ENCODE results near the gene CA9. TPM values are rescaled to one million over a fixed set of nuclear protein-coding genes. Genes with fewer than 3 reads are reported as not detected.

CA9 gene
- total RNA-seq, 1 experiment from 2014 or later: 6.6 TPM

- no peaks in the 10 kb centered on the region for H4K20me1 ChIP-seq (ENCODE audit: insufficient read depth)
- no peak overlapping the region for H3K27ac ChIP-seq
- H3K9me3 ChIP-seq (ENCODE audit: insufficient read depth, low read depth): no peaks in the 10 kb centered on the region
- H3K4me3 ChIP-seq: peak overlapping the region; percentile 81
- H3K4me2 ChIP-seq: peak overlapping the region; percentile 85
- H3K27me3 ChIP-seq (ENCODE audit: insufficient read depth, low read depth): no peaks in the 10 kb centered on the region
- ChIA-PET POLR2A (ENCODE audit: unreplicated experiment) (no interaction called here), CTCF (interaction anchor here (0.5 to 2.0 kb wide), 3 partner anchors 31 to 167 kb away, joined by 3 to 8 read pairs (median 3); no protein-coding TSS in a partner anchor)
- peaks cover 3% of the 10 kb centered on the region; the same call in 1 of the 2 replicates for H3F3A ChIP-seq (ENCODE audit: insufficient read depth, low read depth)
- 0 out of 2 replicates have a peak, but pooled peaks cover 16% of the 10 kb centered on the region for H3K79me2 ChIP-seq (ENCODE audit: low read depth)
- peaks cover 14% of the 10 kb centered on the region; the same call in 1 of the 2 replicates for H3K4me1 ChIP-seq (replicated peaks; ENCODE audit: insufficient read depth)
- peak overlapping the region; percentile 86 for H2AFZ ChIP-seq
- no TSS peak for BruUV-seq (replicated peaks)
- intact Hi-C loops (cut with micrococcal nuclease; ENCODE audit: unreplicated experiment): no loop called here
- no peaks in the 10 kb centered on the region for H3K36me3 ChIP-seq (ENCODE audit: low read depth)
- no peak for DNase-seq
- no peaks in the 10 kb centered on the region for H3K9me2 ChIP-seq (ENCODE audit: insufficient read depth)
- TF ChIP-seq CTCF (conservative IDR thresholded peaks at IDR 0.05) (no peak), EZH2 (IDR thresholded peaks at IDR 0.05; ENCODE audit: low read depth) (no peak)
Measured at GRCh38 chr9:35665471-35665818, 8.3 kb upstream of the CA9 start.

DNA sequence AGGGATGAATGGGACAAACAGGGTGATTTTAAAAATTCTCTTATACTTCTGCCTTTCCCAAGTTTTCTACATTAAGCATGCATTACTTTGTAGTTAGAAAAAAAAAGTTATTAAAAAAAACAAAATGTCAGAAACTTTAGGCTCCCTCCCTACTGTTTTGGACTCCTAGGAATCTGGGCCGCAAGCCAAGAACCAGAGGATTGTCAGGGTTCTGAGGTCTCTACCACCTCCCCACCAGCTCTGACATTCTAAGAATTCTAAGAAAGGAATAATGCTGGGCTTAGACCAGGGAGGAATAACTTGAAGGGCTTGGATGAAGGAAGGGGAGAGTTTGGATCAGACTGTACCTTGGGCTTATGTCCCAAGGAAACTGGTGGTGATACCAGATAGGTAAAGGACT, 7.7 kb upstream of the CA9 start:
- Histone ChIP-seq H3K27me3 (ENCODE audit: insufficient read depth, low read depth) (no peaks in the 10 kb centered on the region), H3K4me2 (no peak overlapping the region; the same call in 1 of the 2 replicates), H3K9me3 (ENCODE audit: insufficient read depth, low read depth) (no peaks in the 10 kb centered on the region), H3K79me2 (ENCODE audit: low read depth) (0 out of 2 replicates have a peak, but pooled peaks cover 16% of the 10 kb centered on the region), H3K9me2 (ENCODE audit: insufficient read depth) (no peaks in the 10 kb centered on the region), H3K4me3 (no peak overlapping the region), H2AFZ (no peak overlapping the region), H3F3A (ENCODE audit: insufficient read depth, low read depth) (peaks cover 3% of the 10 kb centered on the region; the same call in 1 of the 2 replicates), H3K36me3 (ENCODE audit: low read depth) (no peaks in the 10 kb centered on the region), H4K20me1 (ENCODE audit: insufficient read depth) (no peaks in the 10 kb centered on the region), H3K27ac (no peak overlapping the region), H3K4me1 (replicated peaks; ENCODE audit: insufficient read depth) (peaks cover 14% of the 10 kb centered on the region; the same call in 1 of the 2 replicates)
- TF ChIP-seq CTCF (conservative IDR thresholded peaks at IDR 0.05) (no peak), EZH2 (IDR thresholded peaks at IDR 0.05; ENCODE audit: low read depth) (no peak)
- BruUV-seq (replicated peaks): no TSS peak
- intact Hi-C loops (cut with micrococcal nuclease; ENCODE audit: unreplicated experiment): no loop called here
- ChIA-PET CTCF (no interaction called here), POLR2A (ENCODE audit: unreplicated experiment) (interaction anchor here (0.7 kb wide), 1 partner anchor 1453 kb away, joined by 5 read pairs; no protein-coding TSS in a partner anchor)
- no peak for DNase-seq

- TF ChIP-seq EZH2 (IDR thresholded peaks at IDR 0.05; ENCODE audit: low read depth) (no peak), CTCF (conservative IDR thresholded peaks at IDR 0.05) (no peak)
- no peak overlapping the region for H3K27ac ChIP-seq
- BruUV-seq (replicated peaks): no TSS peak
- H3K79me2 ChIP-seq (ENCODE audit: low read depth): 0 out of 2 replicates have a peak, but pooled peaks cover 16% of the 10 kb centered on the region
- no peaks in the 10 kb centered on the region for H3K36me3 ChIP-seq (ENCODE audit: low read depth)
- no peak overlapping the region for H2AFZ ChIP-seq
- H3K27me3 ChIP-seq (ENCODE audit: insufficient read depth, low read depth): no peaks in the 10 kb centered on the region
- H4K20me1 ChIP-seq (ENCODE audit: insufficient read depth): no peaks in the 10 kb centered on the region
- no peak overlapping the region for H3K4me2 ChIP-seq
- no peaks in the 10 kb centered on the region for H3K9me3 ChIP-seq (ENCODE audit: insufficient read depth, low read depth)
- H3F3A ChIP-seq (ENCODE audit: insufficient read depth, low read depth): peaks cover 3% of the 10 kb centered on the region; the same call in 1 of the 2 replicates
- POLR2A ChIA-PET (ENCODE audit: unreplicated experiment): no interaction called here
- DNase-seq: no peak
- no peak overlapping the region for H3K4me3 ChIP-seq
- peaks cover 14% of the 10 kb centered on the region; the same call in 1 of the 2 replicates for H3K4me1 ChIP-seq (replicated peaks; ENCODE audit: insufficient read depth)
- intact Hi-C loops (cut with micrococcal nuclease; ENCODE audit: unreplicated experiment): no loop called here
- CTCF ChIA-PET: no interaction called here
- H3K9me2 ChIP-seq (ENCODE audit: insufficient read depth): no peaks in the 10 kb centered on the region
Measured at GRCh38 chr9:35666549-35666948, 7.2 kb upstream of the CA9 start.
